ENCODE results near the gene VAV2.

The VAV2 gene

GRCh38 chr9:134026981-134027380, 34.9 kb upstream of the VAV2 start:
- DNase-seq (ENCODE audit: low spot score) = no peak

- DNase-seq (ENCODE audit: low spot score) = no peak
These were observed 34.5 kb upstream of the VAV2 start for GRCh38 chr9:134026581-134026980.

- DNase-seq (ENCODE audit: low spot score) = no peak
These were observed 33.8 kb upstream of the VAV2 start for GRCh38 chr9:134025606-134026541.

- DNase-seq (ENCODE audit: low spot score) = peak; percentile 100
These were observed 32.9 kb upstream of the VAV2 start, which contains the start of gene BRD3OS for GRCh38 chr9:134024828-134025605. TSS of gene BRD3OS (plus strand) at chr9:134025481. CDS start at chr9:134026748, 1,267 bp downstream.

GRCh38 chr9:134024214-134024792, 32.2 kb upstream of the VAV2 start:
- DNase-seq (ENCODE audit: low spot score) = no peak

- no peak for DNase-seq (ENCODE audit: low spot score)
These were observed 22.8 kb upstream of the VAV2 start for GRCh38 chr9:134014946-134015345.

GRCh38 chr9:134011401-134011800, 19.3 kb upstream of the VAV2 start:
- DNase-seq (ENCODE audit: low spot score) = no peak

GRCh38 chr9:134010310-134011173, 18.4 kb upstream of the VAV2 start:
- DNase-seq (ENCODE audit: low spot score) = no peak

GRCh38 chr9:134007571-134007970, 15.4 kb upstream of the VAV2 start:
- no peak for DNase-seq (ENCODE audit: low spot score)

GRCh38 chr9:134007150-134007549, 15.0 kb upstream of the VAV2 start:
- DNase-seq (ENCODE audit: low spot score) = no peak

GRCh38 chr9:134005381-134005780, 13.3 kb upstream of the VAV2 start:
- DNase-seq (ENCODE audit: low spot score) = no peak

- DNase-seq (ENCODE audit: low spot score) = no peak
These were observed 12.8 kb upstream of the VAV2 start for GRCh38 chr9:134004881-134005280.

GRCh38 chr9:134004131-134004873, 12.2 kb upstream of the VAV2 start:
- no peak for DNase-seq (ENCODE audit: low spot score)

- DNase-seq (ENCODE audit: low spot score) = no peak
These were observed 11.1 kb upstream of the VAV2 start for GRCh38 chr9:134003237-134003636.

- DNase-seq (ENCODE audit: low spot score) = no peak
These were observed 10.7 kb upstream of the VAV2 start for GRCh38 chr9:134002796-134003195.

- no peak for DNase-seq (ENCODE audit: low spot score)
These were observed 7.7 kb upstream of the VAV2 start for GRCh38 chr9:133999851-134000265.

GRCh38 chr9:133998915-133999595, 6.9 kb upstream of the VAV2 start:
- peak; percentile 37 for DNase-seq (ENCODE audit: low spot score)

GRCh38 chr9:133997584-133997983, 5.5 kb upstream of the VAV2 start:
- no peak for DNase-seq (ENCODE audit: low spot score)

GRCh38 chr9:133996531-133997520, 4.7 kb upstream of the VAV2 start:
- DNase-seq (ENCODE audit: low spot score) = no peak

Data from left forelimb (tissue), 1 donor.